HCT116 (cell line): ENCODE measurements around the gene CTU1.

ENCODE experiments used
- CTCF ChIP-seq, 3 experiments: fragments of 200-600 bp in 1 of 3; sonication (generic) in 1 of 3; IDR thresholded peaks in 2 of 3; conservative IDR thresholded peaks in 1 of 3; 2 replicates each; pipeline ENCODE4 v1.5.1; 2012 to 2017; ENCODE audit warnings: low read depth in 2 of 3, low read length in 2 of 3, antibody characterized with exemption in 1 of 3, borderline replicate concordance in 1 of 3, control low read depth in 1 of 3, mild to moderate bottlenecking in 1 of 3, mixed read lengths in 1 of 3, mixed run types in 1 of 3, moderate library complexity in 1 of 3; ENCODE audit not compliant: insufficient read depth in 1 of 3
- POLR2AphosphoS5 ChIP-seq: IDR thresholded peaks from 2 replicates; pipeline ENCODE4 v1.6.1; 2011; ENCODE audit warnings: mild to moderate bottlenecking, low read depth, low read length, moderate library complexity
- YY1 ChIP-seq: IDR thresholded peaks from 2 replicates; pipeline ENCODE4 v1.6.1; 2011; ENCODE audit warnings: low read length, low read depth, moderate library complexity, mild to moderate bottlenecking; ENCODE audit not compliant: insufficient replicate concordance; ENCODE audit errors: extremely low read depth

- TF ChIP-seq YY1, result no peak
- TF ChIP-seq POLR2AphosphoS5, result no peak
- no peak for TF ChIP-seq CTCF (IDR thresholded peaks at IDR 0.05 in 2 of 3, conservative IDR thresholded peaks at IDR 0.05 in 1 of 3; ENCODE audit: borderline replicate concordance in 1 of 3, insufficient read depth in 1 of 3, low read depth in 2 of 3, low read length in 2 of 3)
Measured at GRCh38 chr19:51119611-51120010, 11.4 kb upstream of the CTU1 start.
